Kidney (tissue), 14 donors: ENCODE measurements around the gene POM121L12. TPM values are rescaled to one million over a fixed set of nuclear protein-coding genes. Genes with fewer than 3 reads are reported as not detected.

ENCODE experiments used
- DNase-seq, 5 donors: peaks; one replicate each; pipeline ENCODE4 v3.0.0-alpha.2; 2013 to 2020
- FAIRE-seq: peaks from 2 replicates; lab custom pipeline; 2012; peaks lifted over from hg19 to GRCh38; lab: Jason Lieb, UNC
- H3K27ac ChIP-seq, 2 donors: one replicate each; pipeline ENCODE4 v1.7.0; 2013; ENCODE audit warnings: low read depth in 2 of 2, low read length in 2 of 2, inconsistent platforms in 1 of 2
- H3K27me3 ChIP-seq: one replicate; pipeline ENCODE4 v1.7.1; 2013; ENCODE audit warnings: low read length, inconsistent platforms; ENCODE audit not compliant: control insufficient read depth, insufficient read depth
- H3K36me3 ChIP-seq, 3 donors: one replicate each; pipeline versions ENCODE4 v1.7.0 to v1.7.1; 2013; ENCODE audit warnings: low read length in 3 of 3, control low read depth in 1 of 3, inconsistent platforms in 1 of 3; ENCODE audit not compliant: insufficient read depth in 3 of 3, control insufficient read depth in 2 of 3
- H3K4me1 ChIP-seq, 3 donors: one replicate each; pipeline versions ENCODE4 v1.7.0 to v1.7.1; 2013; ENCODE audit warnings: low read length in 3 of 3, inconsistent platforms in 1 of 3, low read depth in 1 of 3; ENCODE audit not compliant: control insufficient read depth in 2 of 3, insufficient read depth in 2 of 3
- H3K4me3 ChIP-seq, 3 donors: one replicate each; pipeline versions ENCODE4 v1.7.0 to v1.8.1; 2013; ENCODE audit warnings: low read length in 3 of 3, control low read depth in 1 of 3, inconsistent platforms in 1 of 3
- H3K9ac ChIP-seq, 3 donors: one replicate each; pipeline versions ENCODE4 v1.7.0 to v1.7.1; 2013; ENCODE audit warnings: low read length in 3 of 3, control low read depth in 1 of 3, inconsistent platforms in 1 of 3
- H3K9me3 ChIP-seq, 3 donors: one replicate each; pipeline versions ENCODE4 v1.7.0 to v1.7.1; 2013; ENCODE audit warnings: low read length in 3 of 3, control low read depth in 1 of 3, inconsistent platforms in 1 of 3; ENCODE audit not compliant: control insufficient read depth in 2 of 3, insufficient read depth in 1 of 3
- CTCF ChIP-seq: IDR thresholded peaks from 3 replicates; pipeline ENCODE4 v1.5.1; 2012; ENCODE audit warnings: mild to moderate bottlenecking, moderate library complexity, borderline replicate concordance; ENCODE audit not compliant: insufficient read depth; ENCODE audit errors: extremely low read depth
- intact Hi-C: fragments of 100-400 bp; cut with DNase I; formaldehyde crosslinking; loops from one replicate; pipeline ENCODE4 v1.11.1; 2022
- polyA plus RNA-seq: library from polyadenylated mRNA; stranded (reverse); fragments of 350-450 nt; fragmentation: Illumina TruSeq; extraction: RNeasy Lipid Tissue Mini Kit (QIAGEN cat#74804); gene quantifications from one replicate; pipeline ENCODE4 v1.2.3, GENCODE V29; 2014; ENCODE audit warnings: low read depth, low replicate concordance; ENCODE audit not compliant: insufficient read depth
- total RNA-seq: library from RNA; stranded (reverse); fragmentation: NEBNext Ultra II Directional; extraction: Animal tissue kit (Norgen Biotek cat#: 25700); gene quantifications from one replicate; pipeline ENCODE4 v1.2.1, GENCODE V29; 2021
- donor health status: control.
- donor health status: control.
- donor health status: control.
- donor health status: control.
- donor health status: control.
- donor health status: DM: yes; HTN: yes; CAD: no.
- donor health status: Normal renal cell carcinoma (clear cell type).

The POM121L12 gene
- total and polyA plus RNA-seq, 2 donors from 2014 or later, result not detected

GRCh38 chr7:53003653-53004445 lies 31.6 kb upstream of the POM121L12 start:
- Histone ChIP-seq H3K9me3 (no peaks in the 10 kb centered on the region), H3K4me1 (no peaks in the 10 kb centered on the region), H3K4me3 (no peak overlapping the region), H3K27me3 (no peaks in the 10 kb centered on the region), H3K27ac (no peak overlapping the region), H3K9ac (no peak overlapping the region), H3K36me3 (no peaks in the 10 kb centered on the region)
- FAIRE-seq, result no peak
- DNase-seq, result peak in 1 of 5 donors; percentile 67
- intact Hi-C loops, result no loop called here
- no peak for TF ChIP-seq CTCF

- TF ChIP-seq CTCF, result no peak
- Histone ChIP-seq H3K9me3 (no peaks in the 10 kb centered on the region), H3K4me1 (no peaks in the 10 kb centered on the region), H3K9ac (no peak overlapping the region), H3K4me3 (no peak overlapping the region), H3K27ac (no peak overlapping the region), H3K27me3 (no peaks in the 10 kb centered on the region), H3K36me3 (no peaks in the 10 kb centered on the region)
- FAIRE-seq (no peak), DNase-seq (no peak)
- intact Hi-C loops, result no loop called here
Observed at GRCh38 chr7:53013925-53014324, 21.5 kb upstream of the POM121L12 start.

GRCh38 chr7:53015463-53015862 lies 20.0 kb upstream of the POM121L12 start:
- Histone ChIP-seq H3K4me3 (no peak overlapping the region), H3K27me3 (no peaks in the 10 kb centered on the region), H3K4me1 (no peaks in the 10 kb centered on the region), H3K27ac (no peak overlapping the region), H3K9ac (no peak overlapping the region), H3K36me3 (no peaks in the 10 kb centered on the region), H3K9me3 (no peaks in the 10 kb centered on the region)
- intact Hi-C loops, result no loop called here
- DNase-seq (no peak), FAIRE-seq (no peak)
- TF ChIP-seq CTCF, result no peak
